PFSK-1 (cell line): ENCODE results near the gene SRD5A3.

ENCODE experiments used
- FOXP2 ChIP-seq: optimal IDR thresholded peaks from 2 replicates; pipeline ENCODE3; 2011; ENCODE audit warnings: borderline replicate concordance, control low read depth, inconsistent platforms; ENCODE audit not compliant: insufficient read depth; ENCODE audit errors: extremely low read length, extremely low read depth
- POLR2AphosphoS5 ChIP-seq: IDR thresholded peaks from 2 replicates; pipeline ENCODE4 v1.6.1; 2012; ENCODE audit warnings: low read depth, mild to moderate bottlenecking, control low read depth, low read length, moderate library complexity
- REST ChIP-seq, 2 experiments: IDR thresholded peaks; 2 replicates each; pipeline versions ENCODE4 v1.6.1 to v1.8.0; 2011 to 2012; ENCODE audit warnings: low read depth in 2 of 2, low read length in 2 of 2, control low read depth in 1 of 2, inconsistent platforms in 1 of 2, mild to moderate bottlenecking in 1 of 2, moderate library complexity in 1 of 2; ENCODE audit not compliant: insufficient read depth in 1 of 2
- SIN3A ChIP-seq: IDR thresholded peaks from 2 replicates; pipeline ENCODE4 v1.6.1; 2012; ENCODE audit warnings: mild to moderate bottlenecking, low read length, moderate library complexity, borderline replicate concordance; ENCODE audit not compliant: insufficient read depth
- TAF1 ChIP-seq: IDR thresholded peaks from 2 replicates; pipeline ENCODE4 v1.6.1; 2012; ENCODE audit warnings: low read length, control low read depth, borderline replicate concordance; ENCODE audit not compliant: insufficient read depth

Gene SRD5A3

GRCh38 chr4:55311792-55312488, 34.1 kb upstream of the SRD5A3 start:
- TF ChIP-seq TAF1: no peak
- TF ChIP-seq POLR2AphosphoS5: no peak
- no peak for TF ChIP-seq FOXP2
- TF ChIP-seq REST (IDR thresholded peaks at IDR 0.05; ENCODE audit: insufficient read depth in 1 of 2, low read depth in 2 of 2, low read length in 2 of 2): no peak
- no peak for TF ChIP-seq SIN3A

DNA sequence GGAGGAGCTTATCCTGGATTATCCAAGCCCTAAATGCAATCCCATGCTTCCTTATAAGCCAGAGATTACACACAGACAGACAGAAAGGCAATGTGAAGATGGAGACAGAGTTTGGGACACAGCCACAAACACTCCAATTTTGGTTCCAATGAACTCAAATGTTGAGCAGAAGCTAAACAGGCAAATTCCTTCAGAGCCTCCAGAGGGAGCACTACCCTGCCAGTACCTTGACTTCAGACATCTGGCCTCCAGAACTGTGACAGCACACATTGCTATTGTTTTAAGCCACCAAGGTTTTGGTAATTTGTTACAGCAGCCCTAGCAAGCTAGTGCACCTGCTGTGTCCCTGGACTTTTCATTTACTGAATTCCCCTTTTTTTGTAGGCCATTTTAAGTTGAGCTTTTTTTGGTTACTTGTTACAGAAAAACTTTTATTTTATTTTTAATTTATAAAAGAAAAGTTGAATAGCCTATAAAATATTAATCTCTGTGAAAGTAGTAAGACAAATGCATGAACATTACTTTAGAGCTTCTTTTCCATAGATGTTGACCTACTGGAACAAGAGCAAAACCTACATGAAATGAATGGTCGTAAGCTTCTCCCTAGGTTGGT, 33.4 kb upstream of the SRD5A3 start:
- TF ChIP-seq POLR2AphosphoS5 (no peak), REST (IDR thresholded peaks at IDR 0.05; ENCODE audit: insufficient read depth in 1 of 2, low read depth in 2 of 2, low read length in 2 of 2) (no peak), FOXP2 (no peak), TAF1 (no peak), SIN3A (no peak)

DNA sequence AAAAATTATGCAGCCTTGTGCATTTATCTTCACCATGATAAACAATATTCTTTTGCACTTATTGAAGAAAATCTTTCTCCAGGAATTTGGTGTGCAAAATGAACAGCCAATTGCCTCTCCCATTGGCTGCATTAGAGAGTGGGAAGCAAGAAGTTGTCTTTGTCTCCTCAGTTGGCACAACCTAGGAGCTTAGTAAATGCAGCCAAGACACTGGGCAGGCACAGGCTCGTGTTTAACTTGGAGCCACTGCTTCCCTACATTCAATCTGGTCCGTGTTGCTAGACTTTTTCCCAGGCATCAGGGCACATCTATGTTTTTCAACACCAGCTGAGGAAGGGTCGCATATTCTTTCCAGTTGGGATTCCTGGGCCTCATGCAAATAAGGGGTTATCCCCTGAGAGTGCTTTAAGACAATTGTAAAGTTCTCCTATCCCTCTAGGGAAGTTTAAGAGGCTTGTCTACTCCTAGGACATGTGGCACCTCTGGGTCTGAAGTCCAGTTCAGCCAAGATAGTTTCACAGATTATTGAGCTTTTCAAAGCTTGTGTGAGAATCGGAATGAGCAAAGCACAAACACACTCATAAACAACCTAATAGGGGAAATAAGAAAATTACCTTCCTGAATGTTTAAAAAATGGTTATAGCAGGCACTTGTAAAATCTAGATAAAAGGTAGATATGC, 31.8 kb upstream of the SRD5A3 start:
- TF ChIP-seq POLR2AphosphoS5 (no peak), TAF1 (no peak), SIN3A (no peak), REST (IDR thresholded peaks at IDR 0.05; ENCODE audit: insufficient read depth in 1 of 2, low read depth in 2 of 2, low read length in 2 of 2) (no peak), FOXP2 (no peak)

DNA sequence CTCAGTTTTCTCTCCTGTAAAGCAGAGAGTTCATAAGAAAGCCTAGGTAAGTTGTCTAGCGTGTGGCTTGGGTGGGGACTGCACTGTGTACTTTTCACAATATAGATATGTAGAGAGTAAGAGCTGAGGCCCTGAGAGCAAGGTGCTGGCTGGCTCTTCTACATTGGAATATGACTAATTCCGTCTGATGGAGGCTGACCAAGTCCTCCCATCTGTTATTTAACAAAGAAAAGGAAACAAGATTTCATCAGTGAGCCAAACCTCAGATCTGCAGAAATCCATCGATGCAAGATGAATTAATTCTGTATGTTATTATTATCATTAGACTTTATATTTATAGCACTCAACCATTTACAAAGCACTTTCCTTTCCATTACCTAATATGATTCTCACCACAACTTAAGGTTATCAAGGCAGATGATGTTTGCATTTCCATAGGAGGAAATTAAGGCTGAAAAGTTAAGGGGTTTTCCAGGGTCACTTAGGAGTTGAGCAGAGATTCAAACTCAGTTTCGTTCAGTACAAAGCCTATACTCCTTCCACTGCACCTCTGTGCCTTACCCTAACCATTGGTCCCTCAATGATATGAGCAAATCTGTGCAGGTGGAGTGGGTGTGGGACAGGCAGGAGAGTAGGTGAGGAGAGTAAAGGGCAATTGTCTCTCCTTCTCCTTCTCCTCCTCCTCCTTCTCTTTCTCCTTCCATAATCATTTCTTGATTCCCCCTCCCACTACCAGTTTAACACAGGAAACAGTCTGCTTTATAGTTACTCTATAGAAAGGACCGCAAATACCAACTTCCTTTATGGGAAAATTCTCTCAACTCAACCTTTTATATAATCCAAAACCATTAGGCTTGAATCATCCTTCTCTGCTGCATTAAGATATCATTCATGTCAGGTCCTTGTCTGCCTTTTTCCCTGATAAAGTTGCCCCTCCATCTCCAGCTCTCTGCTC, 27.6 kb upstream of the SRD5A3 start:
- no peak for TF ChIP-seq FOXP2
- TF ChIP-seq TAF1: no peak
- no peak for TF ChIP-seq REST (IDR thresholded peaks at IDR 0.05; ENCODE audit: insufficient read depth in 1 of 2, low read depth in 2 of 2, low read length in 2 of 2)
- no peak for TF ChIP-seq SIN3A
- no peak for TF ChIP-seq POLR2AphosphoS5
